Kidney epithelial cell (primary cell): ENCODE data around the gene TSNAXIP1. TPM values are rescaled to one million over a fixed set of nuclear protein-coding genes. Genes with fewer than 3 reads are reported as not detected.

Experiments used
- DNase-seq: peaks from one replicate; pipeline ENCODE4 v3.0.0-alpha.2; 2010; ENCODE audit warnings: low read depth
- H3K27me3 ChIP-seq: 2 replicates; pipeline ENCODE4 v1.6.0; 2011; ENCODE audit warnings: low read length; ENCODE audit not compliant: control insufficient read depth, insufficient read depth
- H3K36me3 ChIP-seq: 2 replicates; pipeline ENCODE4 v1.5.1; 2011; ENCODE audit warnings: low read length; ENCODE audit not compliant: control insufficient read depth, insufficient read depth
- H3K4me3 ChIP-seq: 2 replicates; pipeline ENCODE4 v1.5.1; 2011; ENCODE audit warnings: low read depth, mild to moderate bottlenecking, control low read depth, low read length
- CTCF ChIP-seq: IDR thresholded peaks from 2 replicates; pipeline ENCODE4 v1.5.1; 2011; ENCODE audit warnings: mild to moderate bottlenecking, moderate library complexity, low read length, control low read depth, inconsistent platforms; ENCODE audit not compliant: insufficient read depth, poor library complexity, severe bottlenecking
- total RNA-seq: library from RNA; depleted of rRNA; stranded (reverse); fragments of >200 nt; gene quantifications from 2 replicates; pipeline ENCODE4 v1.2.3, GENCODE V29; 2015

TSNAXIP1 gene
- total RNA-seq, 1 donor from 2014 or later: 0.63 TPM

- peak; percentile 83 for TF ChIP-seq CTCF
- H3K27me3 ChIP-seq: no peaks in the 10 kb centered on the region
- DNase-seq: no peak
- H3K4me3 ChIP-seq: peak within 1 kb of the TSS; percentile 97
- no peaks in the 10 kb centered on the region for H3K36me3 ChIP-seq
Observed at GRCh38 chr16:67841816-67842508, 35.3 kb downstream of the TSNAXIP1 start, which contains the start of gene THAP11. Gene THAP11 (plus strand): TSS chr16:67842320. CDS start chr16:67842555, 235 bp downstream.

GRCh38 chr16:67842509-67843342, 36.0 kb downstream of the TSNAXIP1 start:
- Histone ChIP-seq H3K4me3 (peak overlapping the region; percentile 97), H3K27me3 (no peaks in the 10 kb centered on the region), H3K36me3 (no peaks in the 10 kb centered on the region)
- DNase-seq: no peak
- TF ChIP-seq CTCF: peak; percentile 39

- DNase-seq: no peak
- TF ChIP-seq CTCF: no peak
- Histone ChIP-seq H3K4me3 (peak overlapping the region; percentile 97), H3K36me3 (no peaks in the 10 kb centered on the region), H3K27me3 (no peaks in the 10 kb centered on the region)
Observed at GRCh38 chr16:67843343-67843765, 36.7 kb downstream of the TSNAXIP1 start.

- no peak for TF ChIP-seq CTCF
- DNase-seq: no peak
- H3K4me3 ChIP-seq: no peak overlapping the region
Observed at GRCh38 chr16:67844497-67844896, 37.8 kb downstream of the TSNAXIP1 start.

GRCh38 chr16:67845291-67846062, 38.8 kb downstream of the TSNAXIP1 start:
- Histone ChIP-seq H3K36me3 (peaks cover 3% of the 10 kb centered on the region), H3K27me3 (no peaks in the 10 kb centered on the region), H3K4me3 (peak overlapping the region; percentile 96)
- no peak for TF ChIP-seq CTCF
- DNase-seq: no peak

More at GRCh38 chr16:67844497-67844896, 37.8 kb downstream of the TSNAXIP1 start:
- Histone ChIP-seq H3K27me3 (no peaks in the 10 kb centered on the region), H3K36me3 (peaks cover 3% of the 10 kb centered on the region)
